Chondrocyte (in vitro differentiated cells): Measurements from ENCODE around the gene NTMT1. TPM values are rescaled to one million over a fixed set of nuclear protein-coding genes. Genes with fewer than 3 reads are reported as not detected.

Experiments
- DNase-seq: peaks from one replicate; pipeline ENCODE4 v3.0.0; 2021; ENCODE audit warnings: mixed read lengths, low spot score
- H3K27ac Mint-ChIP-seq: one replicate; pipeline ENCODE4 v1.8.0; 2021; ENCODE audit warnings: mild to moderate bottlenecking, moderate library complexity, mixed read lengths; ENCODE audit not compliant: unreplicated experiment
- H3K27me3 Mint-ChIP-seq: 2 replicates; pipeline ENCODE4 v1.8.0; 2021; ENCODE audit warnings: low read depth, mixed read lengths
- H3K36me3 Mint-ChIP-seq: 2 replicates; pipeline ENCODE4 v1.8.0; 2021; ENCODE audit warnings: low read depth, mixed read lengths
- H3K4me1 Mint-ChIP-seq: 2 replicates; pipeline ENCODE4 v1.8.0; 2021; ENCODE audit warnings: low read depth, mild to moderate bottlenecking, mixed read lengths
- H3K4me3 Mint-ChIP-seq: one replicate; pipeline ENCODE4 v1.8.0; 2021; ENCODE audit warnings: mild to moderate bottlenecking, moderate library complexity, mixed read lengths; ENCODE audit not compliant: unreplicated experiment
- H3K9me3 Mint-ChIP-seq: 2 replicates; pipeline ENCODE4 v1.8.0; 2021; ENCODE audit warnings: low read depth, mixed read lengths
- total RNA-seq: library from RNA; stranded (reverse); gene quantifications from 3 replicates; pipeline ENCODE4 v1.2.1, GENCODE V29; 2021
- TF ChIP-seq, protein P1 (sequence below): fragments of 200-600 bp; sonication (generic); IDR thresholded peaks from 2 replicates; pipeline ENCODE4 v1.5.0; 2021; ENCODE audit warnings: antibody characterized with exemption, mild to moderate bottlenecking, moderate library complexity

Gene NTMT1
- total RNA-seq, 1 donor from 2014 or later, result 37.4 TPM

DNA sequence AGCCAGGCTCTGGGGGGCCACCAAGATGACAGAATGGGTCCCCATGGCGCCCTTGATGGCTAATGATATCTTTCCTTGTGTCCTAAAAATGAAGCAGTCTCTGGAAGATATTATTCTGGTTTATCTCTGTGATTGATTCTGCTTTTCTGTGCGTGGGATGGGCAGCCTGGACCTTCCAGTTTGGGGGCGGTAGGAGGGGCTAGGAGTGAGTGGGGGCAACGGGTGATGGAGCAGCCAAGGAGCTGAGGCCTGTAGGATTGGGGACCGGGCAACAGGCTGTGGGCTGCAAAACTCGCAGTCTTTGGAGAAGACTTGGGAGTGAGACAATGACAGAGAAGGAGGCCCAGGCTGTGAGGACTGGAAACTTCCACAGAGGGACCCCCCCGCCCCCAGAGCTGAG, 48.3 kb downstream of the NTMT1 start:
- DNase-seq, result no peak
- Mint-ChIP-seq H3K27ac (no peak overlapping the region), H3K9me3 (no peaks in the 10 kb centered on the region), H3K4me1 (peaks cover 28% of the 10 kb centered on the region), H3K36me3 (no peaks in the 10 kb centered on the region), H3K27me3 (peaks cover 8% of the 10 kb centered on the region), H3K4me3 (no peak overlapping the region)
- TF ChIP-seq, protein P1, sequence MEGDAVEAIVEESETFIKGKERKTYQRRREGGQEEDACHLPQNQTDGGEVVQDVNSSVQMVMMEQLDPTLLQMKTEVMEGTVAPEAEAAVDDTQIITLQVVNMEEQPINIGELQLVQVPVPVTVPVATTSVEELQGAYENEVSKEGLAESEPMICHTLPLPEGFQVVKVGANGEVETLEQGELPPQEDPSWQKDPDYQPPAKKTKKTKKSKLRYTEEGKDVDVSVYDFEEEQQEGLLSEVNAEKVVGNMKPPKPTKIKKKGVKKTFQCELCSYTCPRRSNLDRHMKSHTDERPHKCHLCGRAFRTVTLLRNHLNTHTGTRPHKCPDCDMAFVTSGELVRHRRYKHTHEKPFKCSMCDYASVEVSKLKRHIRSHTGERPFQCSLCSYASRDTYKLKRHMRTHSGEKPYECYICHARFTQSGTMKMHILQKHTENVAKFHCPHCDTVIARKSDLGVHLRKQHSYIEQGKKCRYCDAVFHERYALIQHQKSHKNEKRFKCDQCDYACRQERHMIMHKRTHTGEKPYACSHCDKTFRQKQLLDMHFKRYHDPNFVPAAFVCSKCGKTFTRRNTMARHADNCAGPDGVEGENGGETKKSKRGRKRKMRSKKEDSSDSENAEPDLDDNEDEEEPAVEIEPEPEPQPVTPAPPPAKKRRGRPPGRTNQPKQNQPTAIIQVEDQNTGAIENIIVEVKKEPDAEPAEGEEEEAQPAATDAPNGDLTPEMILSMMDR, result no peak

DNA sequence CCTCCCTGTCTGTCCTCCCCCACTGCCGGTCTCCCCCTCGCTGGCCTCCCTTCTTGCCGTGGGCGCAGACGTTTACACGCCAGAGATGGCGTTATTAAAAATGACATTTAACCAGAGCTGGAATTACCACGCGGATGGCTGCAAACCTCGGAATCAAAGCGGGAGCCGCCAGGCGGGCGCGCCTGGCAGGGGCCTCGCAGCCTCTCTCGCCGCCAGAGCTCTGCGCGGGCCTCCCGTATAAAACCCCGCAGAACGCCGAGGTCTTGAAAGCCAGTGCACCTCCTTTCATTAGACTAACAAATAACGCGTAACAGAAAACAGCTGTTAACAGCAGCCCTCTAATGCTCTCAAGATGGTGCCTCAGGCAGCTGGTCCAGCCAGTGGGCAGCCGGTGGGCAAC, 49.7 kb downstream of the NTMT1 start:
- H3K36me3 Mint-ChIP-seq, result no peaks in the 10 kb centered on the region
- H3K9me3 Mint-ChIP-seq, result no peaks in the 10 kb centered on the region
- H3K4me3 Mint-ChIP-seq, result no peak overlapping the region
- no peak for DNase-seq
- peaks cover 21% of the 10 kb centered on the region for H3K4me1 Mint-ChIP-seq
- H3K27me3 Mint-ChIP-seq, result peaks cover 9% of the 10 kb centered on the region
- TF ChIP-seq, protein P1, result no peak
- no peak overlapping the region for H3K27ac Mint-ChIP-seq

DNA sequence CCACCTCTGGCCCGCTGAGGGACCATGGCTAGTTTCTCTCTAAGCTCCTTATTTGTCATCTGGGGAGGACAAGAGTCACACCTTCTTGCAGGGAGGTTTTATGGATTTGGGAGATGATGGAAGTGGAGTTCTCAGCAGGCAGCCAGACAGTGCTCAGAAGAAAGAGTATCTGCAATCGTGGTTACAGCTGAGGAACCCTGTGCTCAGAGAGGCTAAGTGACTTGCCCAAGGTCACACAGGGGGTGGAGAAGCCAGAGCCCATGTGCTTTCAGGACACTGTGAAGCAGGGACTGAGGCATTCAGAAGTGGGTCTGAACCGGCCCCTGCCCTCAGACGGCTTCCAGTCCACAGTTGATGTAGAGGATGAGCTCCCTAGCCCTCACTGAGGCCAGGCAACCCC, 50.3 kb downstream of the NTMT1 start:
- H3K27ac Mint-ChIP-seq, result no peak overlapping the region
- H3K36me3 Mint-ChIP-seq, result no peaks in the 10 kb centered on the region
- no peak overlapping the region for H3K4me3 Mint-ChIP-seq
- peaks cover 11% of the 10 kb centered on the region for H3K27me3 Mint-ChIP-seq
- peaks cover 21% of the 10 kb centered on the region for H3K4me1 Mint-ChIP-seq
- TF ChIP-seq, protein P1, result no peak
- DNase-seq, result no peak
- H3K9me3 Mint-ChIP-seq, result no peaks in the 10 kb centered on the region

DNA sequence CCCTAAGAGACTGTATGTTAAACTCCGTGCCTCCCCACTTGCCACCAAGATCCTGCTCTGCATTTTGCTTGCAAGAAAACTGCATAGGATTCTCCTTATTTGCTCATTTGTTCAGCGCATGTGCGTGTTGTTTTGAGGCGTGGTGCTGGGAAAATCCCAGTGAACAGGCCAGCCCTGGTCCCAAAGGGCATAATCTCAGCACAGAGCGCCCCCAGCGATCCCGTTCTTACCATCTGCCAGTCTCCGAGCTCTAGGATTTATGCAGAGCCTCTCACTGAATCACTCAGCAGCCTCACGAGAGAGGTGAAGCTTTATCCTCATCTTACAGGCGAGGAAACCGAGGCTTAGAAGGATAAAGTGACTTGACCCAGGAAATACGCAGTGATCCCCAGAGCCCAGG, 51.0 kb downstream of the NTMT1 start:
- Mint-ChIP-seq H3K27me3 (peaks cover 11% of the 10 kb centered on the region), H3K27ac (no peak overlapping the region), H3K9me3 (no peaks in the 10 kb centered on the region), H3K4me3 (no peak overlapping the region), H3K4me1 (peaks cover 18% of the 10 kb centered on the region), H3K36me3 (no peaks in the 10 kb centered on the region)
- no peak for DNase-seq
- TF ChIP-seq, protein P1, result peak; percentile 54

DNA sequence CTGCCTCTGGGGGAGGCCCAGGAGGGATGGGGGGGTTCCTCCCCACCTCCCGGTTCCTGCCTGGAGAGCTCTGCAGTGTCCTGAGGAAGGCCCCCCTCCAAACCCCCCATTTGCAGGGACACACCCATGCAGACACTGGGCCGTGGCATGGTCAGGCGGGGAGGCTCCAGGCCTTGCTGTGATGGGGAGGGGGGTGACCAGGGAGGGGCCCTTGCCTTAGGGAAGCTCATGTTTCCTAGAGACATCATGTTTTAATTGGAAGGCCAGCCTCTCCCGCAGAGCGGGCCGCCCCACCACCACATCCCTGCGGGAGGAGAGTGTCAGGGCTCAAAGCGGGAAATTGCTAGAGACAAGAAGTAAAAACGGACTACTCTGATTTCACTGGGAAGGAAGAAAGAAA, 51.5 kb downstream of the NTMT1 start:
- no peak for DNase-seq
- TF ChIP-seq, protein P1, result no peak
- H3K4me3 Mint-ChIP-seq, result peak overlapping the region; percentile 2
- H3K4me1 Mint-ChIP-seq, result peaks cover 18% of the 10 kb centered on the region
- H3K9me3 Mint-ChIP-seq, result no peaks in the 10 kb centered on the region
- peak overlapping the region; percentile 76 for H3K27ac Mint-ChIP-seq
- peaks cover 13% of the 10 kb centered on the region for H3K27me3 Mint-ChIP-seq
- no peaks in the 10 kb centered on the region for H3K36me3 Mint-ChIP-seq
